Suprapubic skin (tissue), 4 donors: ENCODE data around the gene TNFRSF25. TPM values are rescaled to one million over a fixed set of nuclear protein-coding genes. Genes with fewer than 3 reads are reported as not detected.
"Not testable (repeated sequence)": the region's sequence is repeated elsewhere in the genome, so short reads cannot be mapped to it uniquely, and the experiment has no call there.

ENCODE experiments used
- DNase-seq, 2 donors: peaks; one replicate each; pipeline ENCODE4 v3.0.0-alpha.2; 2019; ENCODE audit warnings: low spot score in 2 of 2
- H3K27ac ChIP-seq: fragments of 200-600 bp; sonication (generic); one replicate; pipeline ENCODE4 v1.5.1; 2019
- H3K27me3 ChIP-seq: fragments of 200-600 bp; sonication (generic); one replicate; pipeline ENCODE4 v1.5.1; 2019
- H3K36me3 ChIP-seq: fragments of 200-600 bp; sonication (generic); one replicate; pipeline ENCODE4 v1.5.1; 2019
- H3K4me1 ChIP-seq: fragments of 200-600 bp; sonication (generic); one replicate; pipeline ENCODE4 v1.5.1; 2019
- H3K4me3 ChIP-seq: fragments of 200-600 bp; sonication (generic); one replicate; pipeline ENCODE4 v1.5.1; 2019; ENCODE audit warnings: mild to moderate bottlenecking
- H3K9me3 ChIP-seq: fragments of 200-600 bp; sonication (generic); one replicate; pipeline ENCODE4 v1.5.1; 2019
- EP300 ChIP-seq: sonication (generic); formaldehyde crosslinking; IDR thresholded peaks from one replicate; pipeline ENCODE4 v1.6.1; 2017; ENCODE audit warnings: antibody characterized with exemption
- POLR2A ChIP-seq, 2 donors: fragments of 450-650 bp; IDR thresholded peaks; one replicate each; pipeline ENCODE4 v1.6.1; 2017; ENCODE audit warnings: antibody characterized with exemption in 2 of 2, mild to moderate bottlenecking in 2 of 2, moderate library complexity in 2 of 2
- POLR2AphosphoS5 ChIP-seq, 3 donors: sonication (generic); formaldehyde crosslinking; IDR thresholded peaks; one replicate each; pipeline ENCODE4 v1.6.1; 2017; ENCODE audit warnings: antibody characterized with exemption in 3 of 3
- WGBS: methylation state at CpG from one replicate; pipeline ENCODE4 v1.1.5; 2018; 5-methylcytosine and 5-hydroxymethylcytosine counted together
- total RNA-seq, 4 donors: library from RNA; depleted of rRNA; stranded (reverse); fragments of >200 nt; gene quantifications; one replicate each; pipeline ENCODE4 v1.1.0, GENCODE V29; 2016
- TF ChIP-seq, protein P1 (sequence below), 2 donors: fragments of 200-600 bp in 1 of 2; fragments of 450-650 bp in 1 of 2; sonication (generic) in 1 of 2; IDR thresholded peaks; one replicate each; pipeline ENCODE4 v1.5.1; 2016 to 2019; ENCODE audit warnings: antibody characterized with exemption in 2 of 2, mild to moderate bottlenecking in 1 of 2, moderate library complexity in 1 of 2

The TNFRSF25 gene
- total RNA-seq, 4 donors from 2014 or later, result 66.8 to 411 (median 99.5) TPM

DNA sequence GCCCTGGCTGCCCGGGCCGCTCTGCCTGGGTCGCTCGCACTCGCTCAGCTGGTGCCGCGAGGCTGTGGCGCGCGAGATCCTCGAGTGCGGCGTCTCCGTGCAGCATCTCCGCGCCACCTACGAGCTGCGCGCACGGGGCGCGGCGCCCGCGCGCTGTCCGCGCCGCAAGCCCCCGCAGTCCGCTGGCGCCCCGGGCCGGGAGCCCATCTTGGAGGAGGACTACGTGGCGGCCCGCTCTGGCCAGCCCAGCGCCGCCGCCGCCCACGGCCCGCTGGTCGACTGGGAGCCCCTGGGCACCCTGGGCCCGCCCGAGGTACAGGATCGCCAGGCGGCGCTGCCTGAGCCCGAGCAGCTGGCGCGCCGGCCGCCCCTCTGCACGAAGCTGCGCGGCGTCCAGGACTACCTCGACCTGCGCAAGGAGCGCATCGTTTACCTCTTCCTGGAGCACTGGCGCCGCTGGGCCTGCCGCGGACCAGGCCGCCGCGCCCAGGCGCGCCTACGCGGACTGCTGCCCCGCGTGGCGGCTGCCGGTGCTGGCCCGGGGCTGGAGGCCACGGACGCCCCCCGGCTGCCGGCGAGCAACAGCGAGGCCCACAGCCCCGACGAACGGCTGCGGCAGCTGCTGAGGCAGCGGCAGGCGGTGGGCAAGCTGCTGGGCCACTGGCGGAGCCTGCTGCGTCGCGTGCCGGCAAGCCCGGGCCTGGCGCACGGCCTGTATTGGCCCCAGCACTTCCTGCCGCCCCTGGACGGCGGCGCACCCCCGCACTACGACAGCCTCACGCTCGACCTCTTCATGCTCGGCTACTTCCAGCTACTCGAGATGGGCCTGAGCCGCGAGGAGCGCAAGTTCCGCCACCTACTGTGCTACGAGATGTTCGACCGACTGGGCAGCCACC lies 10.9 kb downstream of the TNFRSF25 start:
- H3K27ac ChIP-seq, result no peak overlapping the region
- peaks cover 73% of the 10 kb centered on the region for H3K27me3 ChIP-seq
- H3K36me3 ChIP-seq, result no peaks in the 10 kb centered on the region
- TF ChIP-seq, protein P1, sequence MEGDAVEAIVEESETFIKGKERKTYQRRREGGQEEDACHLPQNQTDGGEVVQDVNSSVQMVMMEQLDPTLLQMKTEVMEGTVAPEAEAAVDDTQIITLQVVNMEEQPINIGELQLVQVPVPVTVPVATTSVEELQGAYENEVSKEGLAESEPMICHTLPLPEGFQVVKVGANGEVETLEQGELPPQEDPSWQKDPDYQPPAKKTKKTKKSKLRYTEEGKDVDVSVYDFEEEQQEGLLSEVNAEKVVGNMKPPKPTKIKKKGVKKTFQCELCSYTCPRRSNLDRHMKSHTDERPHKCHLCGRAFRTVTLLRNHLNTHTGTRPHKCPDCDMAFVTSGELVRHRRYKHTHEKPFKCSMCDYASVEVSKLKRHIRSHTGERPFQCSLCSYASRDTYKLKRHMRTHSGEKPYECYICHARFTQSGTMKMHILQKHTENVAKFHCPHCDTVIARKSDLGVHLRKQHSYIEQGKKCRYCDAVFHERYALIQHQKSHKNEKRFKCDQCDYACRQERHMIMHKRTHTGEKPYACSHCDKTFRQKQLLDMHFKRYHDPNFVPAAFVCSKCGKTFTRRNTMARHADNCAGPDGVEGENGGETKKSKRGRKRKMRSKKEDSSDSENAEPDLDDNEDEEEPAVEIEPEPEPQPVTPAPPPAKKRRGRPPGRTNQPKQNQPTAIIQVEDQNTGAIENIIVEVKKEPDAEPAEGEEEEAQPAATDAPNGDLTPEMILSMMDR (IDR thresholded peaks at IDR 0.05), result no peak
- TF ChIP-seq POLR2AphosphoS5 (IDR thresholded peaks at IDR 0.05), result no peak
- TF ChIP-seq EP300, result no peak
- no peak for TF ChIP-seq POLR2A (IDR thresholded peaks at IDR 0.05)
- peaks cover 26% of the 10 kb centered on the region for H3K4me1 ChIP-seq
- no peaks in the 10 kb centered on the region for H3K9me3 ChIP-seq
- peak overlapping the region; percentile 26 for H3K4me3 ChIP-seq
- DNase-seq, result no peak
- 9% methylated on average over 19 of the region's 115 CpGs for WGBS

- WGBS, result 30% methylated on average over 10 of the region's 85 CpGs
- Histone ChIP-seq H3K4me3 (peak overlapping the region; percentile 26), H3K27me3 (peaks cover 82% of the 10 kb centered on the region)
These were observed 11.8 kb downstream of the TNFRSF25 start for GRCh38 chr1:6453895-6454855.

GRCh38 chr1:6450943-6451373 lies 15.0 kb downstream of the TNFRSF25 start:
- Histone ChIP-seq H3K27me3 (peaks cover 100% of the 10 kb centered on the region), H3K9me3 (no peaks in the 10 kb centered on the region), H3K4me1 (peaks cover 48% of the 10 kb centered on the region), H3K36me3 (no peaks in the 10 kb centered on the region), H3K27ac (no peak overlapping the region), H3K4me3 (no peak overlapping the region)
- no peak for DNase-seq
- TF ChIP-seq, protein P1 (IDR thresholded peaks at IDR 0.05), result no peak
- TF ChIP-seq POLR2AphosphoS5 (IDR thresholded peaks at IDR 0.05) (no peak), POLR2A (IDR thresholded peaks at IDR 0.05) (no peak), EP300 (no peak)
- WGBS, result 68% methylated on average over 6 of the region's 6 CpGs

More at GRCh38 chr1:6453895-6454855, 11.8 kb downstream of the TNFRSF25 start:
- not testable (repeated sequence) for DNase-seq, H3K9me3 ChIP-seq, H3K27ac ChIP-seq, H3K36me3 ChIP-seq
- H3K4me1 ChIP-seq, result peaks cover 22% of the 10 kb centered on the region

GRCh38 chr1:6450486-6450885 lies 15.5 kb downstream of the TNFRSF25 start:
- 61% methylated on average over 10 of the region's 10 CpGs for WGBS
- peaks cover 99% of the 10 kb centered on the region for H3K27me3 ChIP-seq
- DNase-seq, result not testable (repeated sequence)

DNA sequence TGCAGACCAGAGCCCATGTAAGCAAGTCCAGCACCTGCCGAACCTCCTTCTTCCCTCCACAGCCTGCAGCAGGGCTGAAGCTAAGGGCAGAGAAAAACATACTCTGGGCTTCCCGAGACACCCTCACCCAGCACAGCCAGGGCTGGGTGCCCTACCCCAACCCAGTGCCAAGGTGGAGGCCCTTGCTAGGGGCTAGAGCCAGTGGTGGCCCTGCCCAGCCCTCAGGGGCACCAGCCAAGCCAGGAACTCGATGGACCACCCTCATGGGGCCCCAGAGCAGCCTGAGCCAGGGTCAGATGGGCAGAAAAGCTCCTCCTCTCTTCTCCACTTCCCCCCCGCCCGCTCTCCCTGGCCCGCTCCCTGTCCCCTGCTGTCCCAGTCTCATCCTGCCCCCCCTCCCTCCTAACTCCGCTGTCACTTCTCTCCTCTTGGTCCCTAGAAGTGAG lies 15.9 kb downstream of the TNFRSF25 start:
- WGBS, result 42% methylated on average over 5 of the region's 7 CpGs
- TF ChIP-seq EP300, result no peak
- no peak for TF ChIP-seq POLR2A (IDR thresholded peaks at IDR 0.05)
- no peak for TF ChIP-seq POLR2AphosphoS5 (IDR thresholded peaks at IDR 0.05)
- TF ChIP-seq, protein P1 (IDR thresholded peaks at IDR 0.05), result no peak
- peaks cover 99% of the 10 kb centered on the region for H3K27me3 ChIP-seq
- no peak overlapping the region for H3K4me3 ChIP-seq
- no peak overlapping the region for H3K27ac ChIP-seq
- no peak for DNase-seq
- H3K4me1 ChIP-seq, result peaks cover 41% of the 10 kb centered on the region
- H3K9me3 ChIP-seq, result no peaks in the 10 kb centered on the region
- H3K36me3 ChIP-seq, result no peaks in the 10 kb centered on the region

More at GRCh38 chr1:6450486-6450885, 15.5 kb downstream of the TNFRSF25 start:
- H3K36me3 ChIP-seq, H3K4me3 ChIP-seq, H3K9me3 ChIP-seq, H3K27ac ChIP-seq: not testable (repeated sequence)
- peaks cover 46% of the 10 kb centered on the region for H3K4me1 ChIP-seq
